ENCODE results near the gene NTPCR. TPM values are rescaled to one million over a fixed set of nuclear protein-coding genes. Genes with fewer than 3 reads are reported as not detected.

NTPCR gene
- total RNA-seq, 2 donors from 2014 or later, result 20.9 to 50.5 TPM

DNA sequence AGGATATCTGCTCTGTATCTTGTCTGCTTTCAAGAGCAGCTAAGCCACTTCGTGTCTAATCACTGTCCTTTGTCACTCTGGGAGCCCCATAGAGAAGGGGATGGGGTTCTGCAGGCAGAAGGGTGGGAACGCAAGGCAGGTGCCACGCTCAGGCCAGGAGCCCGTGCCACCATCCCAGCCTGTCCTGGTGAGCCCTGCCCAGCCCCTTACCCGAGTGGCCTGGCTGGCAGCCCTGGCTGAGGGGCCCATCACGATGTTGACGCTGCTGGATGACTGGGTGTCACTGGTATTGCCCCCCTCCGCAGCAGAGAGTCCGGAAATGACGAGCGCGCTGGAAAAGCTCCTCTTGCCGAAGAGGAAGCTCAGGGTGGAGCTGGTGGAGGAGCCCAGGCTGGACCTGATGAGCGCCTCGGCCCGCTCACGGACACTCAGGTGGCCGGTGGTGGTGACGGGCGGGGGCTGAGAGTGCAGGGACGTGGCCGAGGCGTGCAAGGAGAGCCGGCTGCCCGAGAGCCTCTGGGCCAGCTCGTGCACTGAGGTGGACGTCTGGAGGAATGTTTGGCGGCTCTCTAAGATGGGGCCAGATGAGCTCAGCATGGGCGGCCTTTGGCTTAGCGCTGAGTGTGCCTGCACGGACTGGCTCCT lies 35.6 kb downstream of the NTPCR start:
- Mint-ChIP-seq H3K27me3 (ENCODE audit: low read depth) (no peaks in the 10 kb centered on the region), H3K4me3 (no peak overlapping the region), H3K27ac (no peak overlapping the region), H3K9me3 (no peaks in the 10 kb centered on the region), H3K36me3 (ENCODE audit: insufficient read depth in 2 of 2) (peaks cover 0 to 4% of the 10 kb centered on the region in 2 donors), H3K4me1 (ENCODE audit: low read depth) (no peaks in the 10 kb centered on the region)
- no peak for ATAC-seq (replicated peaks in 1 of 2)
- DNase-seq, result no peak

GRCh38 chr1:232986527-232986922 lies 36.1 kb downstream of the NTPCR start:
- no peaks in the 10 kb centered on the region for H3K4me1 Mint-ChIP-seq (ENCODE audit: low read depth)
- no peak overlapping the region for H3K27ac Mint-ChIP-seq
- no peak for ATAC-seq (replicated peaks in 1 of 2)
- no peaks in the 10 kb centered on the region for H3K27me3 Mint-ChIP-seq (ENCODE audit: low read depth)
- H3K36me3 Mint-ChIP-seq (ENCODE audit: insufficient read depth in 2 of 2), result peaks cover 0 to 4% of the 10 kb centered on the region in 2 donors
- DNase-seq, result no peak
- no peaks in the 10 kb centered on the region for H3K9me3 Mint-ChIP-seq
- no peak overlapping the region for H3K4me3 Mint-ChIP-seq

DNA sequence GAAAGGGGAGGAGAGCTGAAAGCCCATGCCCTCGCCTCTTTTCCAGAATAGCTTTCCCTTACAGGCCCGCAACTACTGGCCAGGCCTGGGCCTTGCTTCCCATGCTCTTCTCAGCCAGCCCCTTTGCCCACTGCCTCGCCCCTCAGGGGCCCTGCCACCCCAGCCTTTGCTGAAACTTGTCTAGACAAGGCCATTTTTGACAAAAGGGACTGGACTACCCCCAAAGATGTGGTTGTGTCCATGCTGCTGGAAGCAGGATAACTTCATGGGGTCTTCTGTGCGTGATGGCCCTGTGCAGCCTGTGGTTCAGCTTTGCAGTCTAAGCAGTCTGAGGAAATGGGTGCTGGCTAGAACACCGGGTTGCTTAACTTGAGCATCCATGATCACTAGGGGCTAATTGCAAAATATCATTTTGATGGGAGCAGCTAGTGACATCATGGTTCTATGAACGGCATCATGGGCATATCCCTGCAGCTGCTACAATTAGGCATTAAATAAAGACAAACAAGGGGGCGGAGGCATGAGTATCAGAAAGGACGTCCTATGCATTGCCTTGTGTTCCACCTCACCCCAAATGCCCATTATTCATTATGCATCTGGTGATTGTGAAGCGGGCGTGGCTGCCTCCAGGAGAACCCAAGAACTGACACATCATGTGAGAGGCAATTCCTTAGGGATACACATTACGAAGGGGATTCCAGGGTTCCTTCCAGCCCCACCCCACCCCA lies 36.8 kb downstream of the NTPCR start:
- H3K27ac Mint-ChIP-seq, result no peak overlapping the region
- no peaks in the 10 kb centered on the region for H3K9me3 Mint-ChIP-seq
- H3K4me3 Mint-ChIP-seq, result no peak overlapping the region
- no peaks in the 10 kb centered on the region for H3K27me3 Mint-ChIP-seq (ENCODE audit: low read depth)
- ATAC-seq (replicated peaks in 1 of 2) (no peak), DNase-seq (no peak)
- H3K4me1 Mint-ChIP-seq (ENCODE audit: low read depth), result no peaks in the 10 kb centered on the region
- H3K36me3 Mint-ChIP-seq (ENCODE audit: insufficient read depth in 2 of 2), result peaks cover under 1 to 6% of the 10 kb centered on the region in 2 donors

DNA sequence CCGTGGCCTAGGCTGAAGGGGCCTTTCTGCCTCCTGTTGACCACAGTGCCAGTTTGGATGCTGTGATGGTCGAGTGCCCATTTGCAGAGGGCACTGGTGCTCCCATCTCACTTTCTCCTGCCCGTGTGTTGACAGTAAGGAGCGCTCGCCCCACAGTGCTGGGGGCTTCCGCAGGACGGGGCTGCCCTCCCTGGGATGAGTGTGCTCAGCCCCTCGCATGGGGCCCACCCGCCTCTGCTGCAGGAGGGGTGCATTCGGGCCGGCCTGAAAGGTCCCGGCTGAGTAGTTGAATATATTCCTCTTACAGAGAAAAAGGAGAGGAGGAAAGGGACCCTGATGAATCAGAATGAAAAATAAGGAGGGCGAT lies 37.3 kb downstream of the NTPCR start:
- Mint-ChIP-seq H3K36me3 (ENCODE audit: insufficient read depth in 2 of 2) (peaks cover 2 to 10% of the 10 kb centered on the region in 2 donors), H3K4me3 (no peak overlapping the region), H3K9me3 (no peaks in the 10 kb centered on the region), H3K27me3 (ENCODE audit: low read depth) (no peaks in the 10 kb centered on the region), H3K4me1 (ENCODE audit: low read depth) (no peaks in the 10 kb centered on the region), H3K27ac (no peak overlapping the region)
- ATAC-seq (replicated peaks in 1 of 2) (no peak), DNase-seq (no peak)

- DNase-seq, result no peak
- H3K36me3 Mint-ChIP-seq (ENCODE audit: insufficient read depth in 2 of 2), result peaks cover 6 to 17% of the 10 kb centered on the region in 2 donors
- no peaks in the 10 kb centered on the region for H3K27me3 Mint-ChIP-seq (ENCODE audit: low read depth)
- H3K27ac Mint-ChIP-seq, result no peak overlapping the region
- no peaks in the 10 kb centered on the region for H3K4me1 Mint-ChIP-seq (ENCODE audit: low read depth)
- peaks cover 3% of the 10 kb centered on the region in 2 donors for H3K9me3 Mint-ChIP-seq
- no peak for ATAC-seq (replicated peaks in 1 of 2)
- no peak overlapping the region for H3K4me3 Mint-ChIP-seq
Observed at GRCh38 chr1:232988572-232989040, 38.2 kb downstream of the NTPCR start.

GRCh38 chr1:232990176-232991128 lies 40.0 kb downstream of the NTPCR start:
- peaks cover 3 to 4% of the 10 kb centered on the region in 2 donors for H3K9me3 Mint-ChIP-seq
- H3K27ac Mint-ChIP-seq, result no peak overlapping the region
- no peak overlapping the region for H3K4me3 Mint-ChIP-seq
- ATAC-seq (replicated peaks in 1 of 2) (no peak), DNase-seq (no peak)
- no peaks in the 10 kb centered on the region for H3K4me1 Mint-ChIP-seq (ENCODE audit: low read depth)
- no peaks in the 10 kb centered on the region for H3K27me3 Mint-ChIP-seq (ENCODE audit: low read depth)
- H3K36me3 Mint-ChIP-seq (ENCODE audit: insufficient read depth in 2 of 2), result peaks cover 14 to 26% of the 10 kb centered on the region in 2 donors

GRCh38 chr1:232991238-232991637 lies 40.8 kb downstream of the NTPCR start:
- peaks cover 14 to 26% of the 10 kb centered on the region in 2 donors for H3K36me3 Mint-ChIP-seq (ENCODE audit: insufficient read depth in 2 of 2)
- H3K9me3 Mint-ChIP-seq, result peaks cover 3 to 4% of the 10 kb centered on the region in 2 donors
- no peak for ATAC-seq (replicated peaks in 1 of 2)
- no peak overlapping the region for H3K4me3 Mint-ChIP-seq
- H3K4me1 Mint-ChIP-seq (ENCODE audit: low read depth), result no peaks in the 10 kb centered on the region
- no peak for DNase-seq
- no peaks in the 10 kb centered on the region for H3K27me3 Mint-ChIP-seq (ENCODE audit: low read depth)
- H3K27ac Mint-ChIP-seq, result no peak overlapping the region

- Mint-ChIP-seq H3K36me3 (ENCODE audit: insufficient read depth in 2 of 2) (peaks cover 19 to 32% of the 10 kb centered on the region in 2 donors), H3K9me3 (peaks cover 3 to 4% of the 10 kb centered on the region in 2 donors), H3K27ac (no peak overlapping the region), H3K27me3 (ENCODE audit: low read depth) (no peaks in the 10 kb centered on the region), H3K4me3 (no peak overlapping the region), H3K4me1 (ENCODE audit: low read depth) (no peaks in the 10 kb centered on the region)
- no peak for DNase-seq
- no peak for ATAC-seq (replicated peaks in 1 of 2)
Observed at GRCh38 chr1:232992227-232992626, 41.8 kb downstream of the NTPCR start.

DNA sequence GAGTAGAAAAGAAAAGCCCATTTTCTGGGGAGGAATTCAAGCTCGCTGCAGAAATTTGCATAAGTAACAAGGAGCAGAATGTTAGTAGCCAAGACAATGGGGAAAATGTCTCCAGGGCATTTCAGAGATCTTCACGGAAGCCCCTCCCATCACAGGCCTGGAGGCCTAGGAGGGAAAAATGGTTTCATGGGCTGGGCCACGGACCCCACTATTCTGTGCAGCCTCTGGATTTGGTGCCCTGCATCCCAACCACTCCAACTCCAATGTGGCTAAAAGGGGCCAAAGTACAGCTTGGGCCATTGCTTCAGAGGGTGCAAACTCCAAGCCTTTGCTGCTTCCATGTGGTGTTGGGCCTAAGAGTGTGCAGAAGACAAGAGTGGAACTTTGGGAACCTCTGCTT lies 43.1 kb downstream of the NTPCR start:
- Mint-ChIP-seq H3K27ac (no peak overlapping the region), H3K9me3 (peaks cover 3 to 4% of the 10 kb centered on the region in 2 donors), H3K4me1 (ENCODE audit: low read depth) (no peaks in the 10 kb centered on the region), H3K27me3 (ENCODE audit: low read depth) (no peaks in the 10 kb centered on the region), H3K36me3 (ENCODE audit: insufficient read depth in 2 of 2) (peaks cover 23 to 40% of the 10 kb centered on the region in 2 donors), H3K4me3 (no peak overlapping the region)
- no peak for DNase-seq
- no peak for ATAC-seq (replicated peaks in 1 of 2)

GRCh38 chr1:232995189-232995588 lies 44.8 kb downstream of the NTPCR start:
- DNase-seq, result no peak
- Mint-ChIP-seq H3K36me3 (ENCODE audit: insufficient read depth in 2 of 2) (peaks cover 24 to 46% of the 10 kb centered on the region in 2 donors), H3K27me3 (ENCODE audit: low read depth) (no peaks in the 10 kb centered on the region), H3K27ac (no peak overlapping the region), H3K9me3 (peaks cover 3 to 4% of the 10 kb centered on the region in 2 donors), H3K4me3 (no peak overlapping the region), H3K4me1 (ENCODE audit: low read depth) (no peaks in the 10 kb centered on the region)
- ATAC-seq (replicated peaks in 1 of 2), result no peak

DNA sequence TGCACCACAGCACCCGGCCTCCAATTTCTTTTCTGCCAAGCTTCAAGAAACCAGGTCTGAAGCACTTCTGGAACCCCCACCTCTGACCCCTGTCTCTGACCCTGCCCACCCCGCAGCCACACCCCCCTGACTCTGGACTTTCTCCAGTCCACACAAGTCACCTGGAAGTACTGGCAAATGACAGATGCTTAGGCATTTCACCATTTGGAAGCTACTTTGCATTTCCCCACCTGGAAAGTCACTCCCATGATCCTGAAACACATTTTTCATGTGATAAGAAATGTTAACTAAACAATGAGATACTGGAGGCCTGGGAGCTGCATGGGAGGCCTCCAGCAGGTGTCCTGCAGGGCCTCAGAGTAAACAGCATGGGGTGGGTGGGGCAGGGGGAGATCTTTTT lies 45.7 kb downstream of the NTPCR start:
- H3K4me1 Mint-ChIP-seq (ENCODE audit: low read depth), result no peaks in the 10 kb centered on the region
- peaks cover 3 to 4% of the 10 kb centered on the region in 2 donors for H3K9me3 Mint-ChIP-seq
- DNase-seq (no peak), ATAC-seq (replicated peaks in 1 of 2) (no peak)
- H3K27me3 Mint-ChIP-seq (ENCODE audit: low read depth), result no peaks in the 10 kb centered on the region
- no peak overlapping the region for H3K27ac Mint-ChIP-seq
- H3K4me3 Mint-ChIP-seq, result no peak overlapping the region
- peaks cover 24 to 48% of the 10 kb centered on the region in 2 donors for H3K36me3 Mint-ChIP-seq (ENCODE audit: insufficient read depth in 2 of 2)

- Mint-ChIP-seq H3K27ac (no peak overlapping the region), H3K27me3 (ENCODE audit: low read depth) (no peaks in the 10 kb centered on the region), H3K9me3 (peaks cover 0 to 4% of the 10 kb centered on the region in 2 donors), H3K4me3 (no peak overlapping the region), H3K4me1 (ENCODE audit: low read depth) (no peaks in the 10 kb centered on the region), H3K36me3 (ENCODE audit: insufficient read depth in 2 of 2) (peaks cover 21 to 38% of the 10 kb centered on the region in 2 donors)
- DNase-seq, result no peak
- ATAC-seq (replicated peaks in 1 of 2), result no peak
Observed at GRCh38 chr1:232998138-232998537, 47.7 kb downstream of the NTPCR start.

GRCh38 chr1:232998646-232999045 lies 48.2 kb downstream of the NTPCR start:
- ATAC-seq (replicated peaks in 1 of 2), result no peak
- H3K27me3 Mint-ChIP-seq (ENCODE audit: low read depth), result no peaks in the 10 kb centered on the region
- no peaks in the 10 kb centered on the region for H3K4me1 Mint-ChIP-seq (ENCODE audit: low read depth)
- DNase-seq, result no peak
- H3K27ac Mint-ChIP-seq, result no peak overlapping the region
- no peak overlapping the region for H3K4me3 Mint-ChIP-seq
- peaks cover 20 to 35% of the 10 kb centered on the region in 2 donors for H3K36me3 Mint-ChIP-seq (ENCODE audit: insufficient read depth in 2 of 2)
- H3K9me3 Mint-ChIP-seq, result peaks cover 0 to 2% of the 10 kb centered on the region in 2 donors

All from activated T-cell treated with anti-CD3 and anti-CD28 coated beads, Interleukin-2, amount 50 U/mL, for 72 hours (primary cell).